ENCODE data around the gene IL36G.

The IL36G gene

DNA sequence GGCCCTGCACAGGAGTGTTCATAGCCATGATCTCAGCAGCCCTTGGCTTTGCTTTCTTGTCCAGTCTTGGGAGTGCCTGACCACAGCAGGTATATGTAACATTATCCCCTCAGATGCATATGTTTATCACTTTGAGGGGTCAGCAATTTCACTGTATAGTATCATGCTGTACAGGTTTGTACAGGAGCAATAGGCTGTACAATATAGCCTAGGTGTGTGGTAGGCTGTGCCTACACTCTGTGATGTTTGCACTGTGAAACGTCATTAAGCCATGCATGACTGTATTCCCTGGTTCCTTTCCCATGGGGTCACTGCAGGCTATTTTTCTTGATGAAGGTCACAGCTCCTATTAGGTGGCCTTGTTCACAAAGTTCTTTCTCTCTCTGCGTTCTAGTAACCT, 4.7 kb upstream of the IL36G start:
- DNase-seq = no peak

DNA sequence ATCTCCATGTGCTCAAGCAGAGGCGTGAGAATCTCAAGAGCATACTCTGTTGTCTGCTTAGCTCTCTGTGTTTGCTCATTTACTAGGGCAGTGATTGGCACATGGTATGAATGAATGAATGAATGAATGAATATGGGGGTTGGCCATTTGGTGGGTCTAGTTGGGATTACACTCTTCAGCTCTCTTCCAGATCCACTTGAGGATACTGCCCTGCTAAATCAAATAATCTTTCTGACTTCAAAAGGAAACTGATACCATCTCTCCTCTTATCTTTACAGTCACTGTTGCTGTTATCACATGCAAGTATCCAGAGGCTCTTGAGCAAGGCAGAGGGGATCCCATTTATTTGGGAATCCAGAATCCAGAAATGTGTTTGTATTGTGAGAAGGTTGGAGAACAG, 1.9 kb downstream of the IL36G start:
- no peak for DNase-seq

DNA sequence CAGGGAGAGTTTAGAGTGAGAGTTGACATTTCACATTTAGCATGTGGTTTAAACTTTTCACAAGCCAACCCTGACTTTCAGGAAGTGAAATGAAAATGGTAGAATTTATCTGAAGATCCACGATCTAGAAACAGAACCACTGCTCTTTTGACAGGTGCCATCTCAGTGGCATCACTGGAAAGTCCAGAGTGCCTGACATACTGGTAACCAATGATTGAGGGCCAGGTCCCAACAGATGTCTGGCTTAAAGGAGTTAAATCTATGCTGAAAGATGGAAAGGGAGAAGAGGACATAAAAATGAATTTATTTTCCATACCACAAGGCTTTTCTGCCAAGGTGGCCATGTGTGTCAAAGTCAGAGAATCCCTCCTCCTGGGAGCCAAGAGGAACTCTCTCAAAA, 2.7 kb downstream of the IL36G start:
- no peak for DNase-seq

DNA sequence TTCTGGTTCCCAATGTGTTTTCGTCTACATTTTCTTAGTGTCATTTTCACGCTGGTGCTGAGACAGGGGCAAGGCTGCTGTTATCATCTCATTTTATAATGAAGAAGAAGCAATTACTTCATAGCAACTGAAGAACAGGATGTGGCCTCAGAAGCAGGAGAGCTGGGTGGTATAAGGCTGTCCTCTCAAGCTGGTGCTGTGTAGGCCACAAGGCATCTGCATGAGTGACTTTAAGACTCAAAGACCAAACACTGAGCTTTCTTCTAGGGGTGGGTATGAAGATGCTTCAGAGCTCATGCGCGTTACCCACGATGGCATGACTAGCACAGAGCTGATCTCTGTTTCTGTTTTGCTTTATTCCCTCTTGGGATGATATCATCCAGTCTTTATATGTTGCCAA, 7.3 kb downstream of the IL36G start:
- DNase-seq = no peak

DNA sequence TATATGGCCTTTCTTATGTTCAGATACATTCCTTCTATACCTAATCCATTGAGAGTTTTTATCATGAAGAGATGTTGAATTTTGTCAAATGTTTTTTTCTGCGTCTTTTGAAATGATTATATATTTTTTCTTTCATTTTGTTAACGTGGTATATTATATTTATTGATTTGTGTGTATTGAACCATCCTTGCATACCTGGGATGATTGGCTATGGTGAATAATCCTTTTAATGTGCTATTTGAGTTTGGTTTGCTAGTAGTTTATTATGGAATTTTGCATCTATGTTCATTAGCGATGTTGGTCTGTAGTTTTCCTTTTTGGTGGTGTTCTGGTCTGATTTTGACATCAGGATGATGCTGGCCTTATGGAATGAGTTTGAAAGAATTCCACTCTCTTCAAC, 11.8 kb downstream of the IL36G start:
- no peak for DNase-seq

DNA sequence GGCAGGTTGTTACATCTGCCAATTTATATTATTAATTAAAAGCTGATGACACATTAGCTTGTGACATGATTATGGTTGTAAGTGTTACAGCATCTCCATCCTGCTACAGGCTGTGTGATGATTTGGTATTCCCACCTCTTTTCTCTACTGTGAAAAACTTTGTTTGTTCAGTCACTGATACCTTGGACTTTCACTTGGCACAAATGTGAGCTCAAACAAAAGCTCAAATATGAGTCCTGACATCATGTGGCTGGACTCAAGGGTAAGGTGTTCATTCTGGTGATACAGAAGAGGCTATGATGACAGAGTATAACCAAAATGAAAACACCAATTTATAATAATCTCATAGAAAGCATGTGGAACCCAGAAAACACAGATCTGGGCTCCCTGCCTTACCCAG, 16.0 kb downstream of the IL36G start:
- no peak for DNase-seq

DNA sequence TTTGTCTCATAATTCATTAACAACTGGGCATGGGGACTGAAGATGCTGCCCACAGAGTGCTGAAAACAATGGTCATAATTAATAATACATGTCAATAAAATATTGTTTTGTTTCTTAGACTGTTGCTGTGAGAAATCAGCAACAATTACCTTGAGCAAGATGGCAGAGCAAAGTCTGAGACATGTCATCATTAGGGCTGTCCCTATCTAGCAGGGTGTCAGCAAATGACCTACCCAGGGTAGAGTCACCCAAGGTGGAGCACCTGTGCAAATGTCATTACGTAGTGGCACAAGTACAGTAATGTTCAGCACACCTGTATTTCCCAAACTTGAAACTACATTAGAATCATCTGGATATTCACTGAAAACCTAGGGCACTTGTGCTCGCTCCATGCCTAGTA, 16.8 kb downstream of the IL36G start:
- no peak for DNase-seq

DNA sequence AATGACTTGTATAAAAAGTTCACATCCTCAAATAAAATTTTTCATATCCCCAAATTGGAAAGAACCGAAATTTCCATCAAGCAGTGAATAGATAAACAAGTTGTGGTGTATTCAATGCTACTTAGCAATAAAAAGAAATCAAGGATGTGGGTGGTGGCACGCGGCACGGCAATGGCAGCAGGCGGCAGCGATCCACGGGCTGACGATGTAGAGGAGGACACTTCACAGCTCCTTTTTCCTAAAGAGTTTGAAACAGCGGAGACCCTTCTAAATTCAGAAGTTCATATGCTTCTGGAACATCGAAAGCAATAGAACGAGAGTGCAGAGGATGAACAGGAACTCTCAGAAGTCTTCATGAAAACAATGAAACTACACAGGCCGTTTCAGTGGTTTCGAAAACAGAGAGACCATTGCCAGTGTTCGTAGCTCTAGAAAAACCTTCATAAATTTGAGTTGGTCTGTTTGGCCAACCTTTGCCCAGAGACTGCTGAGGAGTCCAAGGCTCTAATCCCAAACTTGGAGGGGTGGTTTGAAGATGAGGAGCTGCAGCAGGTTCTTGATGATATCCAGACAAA, 17.6 kb downstream of the IL36G start:
- no peak for DNase-seq

DNA sequence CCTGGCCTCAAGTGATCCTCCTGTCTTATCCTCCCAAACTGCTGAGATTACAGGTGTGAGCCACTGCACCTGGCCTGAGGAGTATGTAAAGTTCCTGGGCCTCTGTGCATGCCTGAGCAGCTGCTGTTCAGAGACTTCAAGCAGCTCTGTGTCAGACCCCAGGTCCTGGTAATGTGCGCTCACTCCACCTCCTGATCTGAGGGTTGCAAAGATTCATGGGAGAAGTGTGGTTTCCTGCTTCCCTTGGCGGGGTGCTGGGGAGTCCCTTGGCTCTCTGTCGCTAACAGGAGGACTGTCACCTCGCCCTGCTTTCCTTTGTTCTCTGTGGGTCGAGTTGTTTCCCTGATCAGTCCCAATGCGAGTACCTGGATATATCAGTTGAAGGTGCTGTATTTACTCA, 18.8 kb downstream of the IL36G start:
- no peak for DNase-seq

DNA sequence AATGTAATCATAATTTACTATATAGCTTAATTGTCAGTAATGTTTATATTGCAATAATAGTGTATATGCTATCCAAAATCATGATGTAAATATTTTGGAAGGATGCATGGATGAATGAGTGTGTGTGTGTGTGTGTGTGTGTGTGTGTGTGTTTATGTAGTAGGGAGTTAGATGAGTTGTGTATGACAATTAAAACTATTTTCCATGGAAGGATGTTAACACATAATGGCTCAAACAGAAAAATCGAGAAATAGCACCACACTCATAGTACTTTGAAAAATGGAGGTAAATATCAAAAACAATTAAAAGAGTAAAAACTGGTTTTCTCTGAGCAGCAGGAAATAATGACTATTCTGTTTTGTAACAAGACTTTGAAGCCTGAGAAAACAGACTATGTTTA, 19.3 kb downstream of the IL36G start:
- no peak for DNase-seq

DNA sequence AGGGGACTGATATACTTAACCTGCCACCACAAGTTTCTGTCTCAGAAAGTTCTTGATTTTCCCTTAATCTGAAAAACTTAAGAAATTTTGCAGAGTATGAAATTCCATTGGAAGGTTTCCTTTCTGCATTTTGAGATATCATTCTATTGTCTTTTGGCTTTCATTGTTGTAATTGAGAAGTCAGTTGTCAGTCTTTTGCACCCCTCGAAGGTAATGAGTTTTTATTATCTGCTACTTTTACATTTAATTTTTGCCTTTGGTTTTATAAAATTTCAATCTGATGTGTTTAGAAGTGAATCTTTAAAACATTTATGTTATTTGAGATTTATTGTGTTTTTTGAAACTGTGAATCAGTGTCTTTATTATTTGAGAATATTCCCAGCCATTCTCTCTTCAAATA, 22.6 kb downstream of the IL36G start:
- DNase-seq = no peak

DNA sequence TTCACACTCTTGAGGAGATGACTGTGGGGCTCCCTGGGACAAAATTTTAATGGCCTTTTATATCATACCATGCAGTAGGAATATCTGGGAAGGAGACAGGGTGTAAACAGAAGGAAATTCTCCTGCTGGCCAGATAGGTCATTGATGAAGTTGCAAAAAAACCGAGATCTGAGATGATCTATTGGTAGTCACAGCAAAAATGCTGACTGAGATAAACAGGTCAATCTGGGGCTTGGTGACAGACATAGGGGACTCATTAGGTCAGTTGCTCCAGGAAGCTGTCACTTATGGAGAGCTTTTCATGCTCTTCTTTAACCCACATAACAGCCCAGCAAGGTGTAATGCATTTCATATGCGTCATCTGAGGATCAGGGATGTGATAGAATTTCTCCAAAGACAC, 24.9 kb downstream of the IL36G start:
- DNase-seq = no peak

DNA sequence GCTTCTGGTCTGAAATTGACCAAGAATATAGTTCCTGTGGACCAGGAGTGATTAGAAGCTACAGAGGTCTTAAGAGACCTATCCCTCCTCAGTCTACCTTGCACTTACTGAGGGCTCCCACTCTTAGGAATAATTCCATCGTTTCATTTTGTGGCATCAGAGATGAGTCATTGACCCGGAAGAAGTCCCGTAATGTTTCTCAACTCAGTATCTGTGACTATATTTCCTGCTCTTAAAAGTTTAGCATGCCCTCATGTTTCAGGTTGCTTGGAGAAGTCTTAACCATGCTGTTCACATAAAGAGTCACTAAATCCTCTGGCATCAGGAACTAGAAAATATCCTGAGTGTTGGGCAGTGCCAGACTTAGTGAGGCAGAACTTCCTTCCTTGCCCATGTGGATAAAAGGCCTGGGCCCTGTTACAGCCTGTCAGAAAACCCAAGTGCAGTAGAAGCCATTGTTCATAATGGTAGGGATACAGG, 27.3 kb downstream of the IL36G start, which contains the start of gene IL36A:
Gene IL36A (plus strand): TSS at position 430 of the 480 bp plus-strand sequence. CDS start 413 bp downstream, outside the sequence.
- no peak for DNase-seq

DNA sequence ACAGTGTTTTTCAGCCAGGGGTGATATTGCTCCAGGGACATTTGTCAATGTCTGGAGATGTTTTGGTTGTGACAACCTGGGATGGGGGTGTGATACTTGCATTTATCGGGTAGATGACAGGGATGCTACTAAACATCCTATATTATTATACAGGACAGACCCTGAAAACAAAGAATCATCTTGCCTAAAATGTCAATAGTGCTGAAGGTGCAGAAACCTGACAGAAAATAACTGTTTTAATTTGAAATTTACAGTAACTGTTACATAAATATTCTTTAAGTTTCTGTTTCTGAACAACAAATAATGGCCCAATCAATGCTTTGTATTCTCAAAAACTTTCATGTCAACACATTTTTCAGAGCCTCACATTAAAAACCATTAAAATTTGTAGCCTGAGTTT, 29.4 kb downstream of the IL36G start:
- DNase-seq = no peak

DNA sequence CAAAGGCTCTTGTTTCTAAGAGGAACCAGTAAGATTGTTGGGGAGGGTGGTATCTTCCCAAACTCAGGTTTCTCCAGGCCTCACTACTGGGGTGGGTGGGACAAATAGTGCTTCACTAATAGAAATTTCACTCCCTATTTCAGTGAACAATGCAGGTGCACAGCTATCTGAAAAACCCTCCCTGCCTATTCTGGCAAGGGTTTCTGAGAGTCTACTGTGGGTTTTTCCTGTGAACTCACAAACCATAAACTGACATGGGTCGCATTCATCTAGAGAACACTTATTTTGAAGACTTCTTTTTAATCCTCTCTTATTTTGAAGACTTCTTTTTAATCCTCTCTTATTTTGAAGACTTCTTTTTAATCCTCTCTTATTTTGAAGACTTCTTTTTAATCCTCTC, 31.8 kb downstream of the IL36G start:
- DNase-seq = no peak

DNA sequence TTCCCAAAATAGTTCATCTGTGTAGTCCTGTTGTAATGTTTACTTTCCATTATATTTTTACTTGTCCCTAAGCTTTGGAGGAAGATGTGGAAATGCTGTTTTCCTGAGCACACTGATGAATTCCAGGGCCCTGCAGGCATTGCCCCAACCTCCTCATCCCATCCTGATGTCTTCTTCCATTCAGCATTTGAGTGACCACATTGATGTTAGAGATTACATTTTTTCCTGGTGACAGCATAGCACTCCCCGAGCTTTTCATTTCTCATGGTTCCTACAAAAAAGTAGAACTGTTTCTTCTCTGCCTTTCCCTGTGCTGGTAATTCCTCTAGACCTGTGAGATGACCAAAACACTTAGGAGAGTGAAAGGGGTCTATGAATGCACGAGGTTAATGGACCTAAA, 32.3 kb downstream of the IL36G start:
- DNase-seq = no peak

DNA sequence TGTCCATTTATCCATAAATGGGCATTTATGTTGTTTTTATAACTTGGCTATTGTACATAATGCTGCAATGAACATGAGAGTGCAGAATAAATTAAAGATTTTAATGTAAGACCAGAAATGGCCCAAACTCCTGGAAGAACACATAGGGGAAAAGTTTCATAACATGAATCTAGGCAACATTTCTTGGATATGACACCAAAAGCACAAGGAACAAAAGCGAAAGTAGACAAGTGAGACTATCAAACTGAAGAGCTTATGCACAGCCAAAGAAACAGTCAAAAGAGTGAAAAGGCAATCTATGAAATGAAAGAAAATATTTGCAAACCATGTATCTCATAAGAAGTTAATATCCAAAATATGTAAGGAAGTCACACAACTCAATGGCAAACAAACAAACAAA, 33.3 kb downstream of the IL36G start:
- DNase-seq = no peak

DNA sequence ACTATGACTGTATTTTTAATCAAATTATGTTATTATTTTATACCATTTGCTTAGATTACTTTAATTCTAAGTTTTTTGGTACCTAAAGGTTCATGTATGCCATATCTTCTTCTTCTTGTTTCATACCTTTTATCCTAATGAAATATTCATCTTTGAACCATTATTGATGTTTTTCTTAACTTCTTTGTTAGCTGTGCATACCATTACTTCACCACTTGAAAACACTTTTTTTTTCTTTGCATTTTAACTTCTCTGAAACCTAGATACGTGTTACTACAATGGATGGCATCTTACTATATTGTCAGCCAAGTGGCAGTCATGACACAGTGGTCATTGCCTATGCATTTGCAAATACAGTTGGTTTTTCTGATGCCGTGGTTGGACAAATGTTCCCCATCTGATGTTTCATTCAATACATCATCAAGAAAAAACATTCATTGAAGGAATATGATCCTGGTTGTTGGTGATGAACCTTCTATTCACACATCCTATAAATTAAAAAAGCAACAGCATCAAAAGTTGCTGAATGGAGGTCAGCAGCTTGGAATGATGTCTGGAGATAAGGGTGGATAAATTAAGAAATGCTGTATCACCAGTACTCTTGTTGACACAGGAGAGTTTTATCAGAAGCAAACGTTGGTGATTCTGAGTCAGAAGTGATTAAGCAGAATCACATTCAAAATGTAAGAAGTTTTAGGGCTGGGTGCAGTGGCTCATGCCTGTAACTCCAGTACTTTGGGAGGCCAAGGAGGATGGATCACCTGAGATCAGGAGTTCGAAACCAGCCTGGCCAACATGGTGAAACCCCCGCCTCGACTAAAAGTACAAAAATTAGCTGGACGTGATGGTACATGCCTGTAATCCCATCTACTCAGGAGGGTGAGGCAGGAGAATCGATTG, 34.9 kb downstream of the IL36G start:
- DNase-seq = no peak

DNA sequence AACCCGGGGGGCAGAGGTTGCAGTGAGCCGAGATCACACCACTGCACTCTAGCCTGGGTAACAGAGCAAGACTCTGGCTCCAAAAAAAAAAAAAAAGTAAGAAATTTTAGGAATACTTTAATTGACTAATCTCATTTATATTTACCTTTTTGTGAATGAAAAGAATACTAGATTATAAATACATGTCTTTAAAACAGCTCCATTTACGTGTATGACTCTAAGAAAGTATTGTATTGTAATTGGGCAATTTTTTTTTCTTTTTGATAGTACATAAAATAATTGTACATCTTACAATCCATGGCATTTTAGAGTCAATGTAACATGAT, 35.5 kb downstream of the IL36G start:
- no peak for DNase-seq

DNA sequence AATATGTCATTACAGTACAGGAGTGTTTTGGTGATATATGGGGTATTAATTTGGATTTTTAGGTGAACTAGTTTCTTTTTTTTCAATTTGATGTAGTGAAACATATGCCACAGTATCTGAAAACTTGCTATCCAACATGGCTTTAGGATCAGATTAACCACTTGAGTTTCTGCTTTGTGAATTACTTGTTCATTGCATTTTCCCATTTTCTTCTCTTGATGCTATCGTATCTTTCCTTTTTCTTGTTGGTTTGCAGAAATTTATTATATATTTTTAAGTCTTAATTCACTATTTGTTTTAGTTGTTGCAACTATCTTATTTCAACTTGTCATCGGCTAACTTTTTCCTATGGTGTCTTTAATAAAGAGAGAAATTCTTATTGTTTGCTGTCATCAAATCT, 36.3 kb downstream of the IL36G start:
- no peak for DNase-seq

DNA sequence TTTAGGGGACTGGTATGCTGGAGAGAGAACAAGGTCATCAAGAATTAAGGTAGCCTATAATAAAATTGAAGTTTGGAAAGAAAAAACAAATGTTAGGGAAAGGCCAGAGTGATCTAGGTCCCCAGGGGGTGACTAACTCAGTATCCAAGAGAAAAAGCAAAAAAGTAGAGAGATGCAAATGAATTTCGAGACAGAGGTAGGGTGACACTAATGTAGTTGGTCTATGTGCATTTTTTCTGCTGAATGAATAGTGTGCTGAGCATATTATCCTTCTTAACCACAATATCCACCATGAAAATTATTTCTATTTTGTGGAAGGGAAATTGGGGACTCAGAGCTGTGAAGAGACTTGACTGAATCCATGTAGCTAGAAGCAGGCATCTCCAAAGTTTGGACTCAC, 37.2 kb downstream of the IL36G start:
- DNase-seq = no peak

DNA sequence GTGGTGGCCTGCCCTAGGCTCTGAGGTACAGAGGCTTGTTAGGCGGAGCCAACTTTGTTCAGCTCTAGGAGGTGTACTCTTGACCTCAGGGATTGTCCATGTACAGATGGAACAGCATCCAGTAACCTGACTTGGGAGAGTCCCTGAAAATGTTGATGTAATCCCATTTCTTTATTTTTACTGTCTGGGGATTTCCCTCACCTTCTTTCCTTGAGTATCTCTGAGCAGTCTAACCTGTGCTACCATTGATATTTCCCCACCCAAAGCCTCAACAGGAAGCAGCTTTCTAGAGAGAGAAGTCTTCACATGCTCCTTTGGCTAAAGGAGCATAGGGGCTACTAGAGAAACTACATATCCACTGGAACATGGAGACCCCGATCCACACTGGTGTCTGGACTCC, 37.8 kb downstream of the IL36G start:
- DNase-seq = no peak

DNA sequence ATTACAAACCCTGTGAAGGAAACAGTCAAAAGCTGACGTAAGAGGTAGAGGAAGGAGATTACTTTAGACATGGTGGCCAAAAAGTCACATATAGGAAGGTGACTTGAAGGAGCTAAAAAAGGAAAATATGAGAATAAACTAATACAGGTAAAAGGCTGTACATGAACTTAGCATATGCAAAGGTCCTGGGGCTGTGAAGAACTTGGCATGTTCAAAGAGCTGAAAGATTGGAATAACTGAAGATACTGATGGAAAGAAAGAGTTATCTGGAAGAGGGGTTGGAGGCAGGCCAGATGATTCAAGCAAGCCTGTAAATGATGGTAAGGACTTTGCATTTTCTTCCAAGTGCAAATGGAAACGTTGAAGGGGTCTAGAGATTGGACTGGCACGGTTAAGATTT, 40.7 kb downstream of the IL36G start:
- no peak for DNase-seq

DNA sequence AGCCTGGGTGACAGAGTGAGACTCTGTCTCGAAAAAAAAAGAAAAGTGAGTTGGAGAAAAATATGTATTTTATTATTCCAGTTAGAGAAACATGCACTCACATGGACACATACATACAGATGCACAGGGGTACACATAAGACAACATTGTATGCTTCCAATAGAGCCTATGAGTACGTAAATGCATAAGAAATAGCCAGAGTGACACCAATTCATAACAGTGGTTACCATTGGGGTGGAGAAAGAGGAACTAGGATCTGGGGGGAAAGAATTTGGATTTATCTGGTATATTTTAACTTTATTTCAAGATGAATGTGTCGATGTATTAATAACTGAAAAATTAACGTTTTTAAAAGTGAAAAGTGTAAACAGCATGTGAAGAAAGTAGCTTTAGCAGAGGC, 43.5 kb downstream of the IL36G start:
- DNase-seq = no peak

DNA sequence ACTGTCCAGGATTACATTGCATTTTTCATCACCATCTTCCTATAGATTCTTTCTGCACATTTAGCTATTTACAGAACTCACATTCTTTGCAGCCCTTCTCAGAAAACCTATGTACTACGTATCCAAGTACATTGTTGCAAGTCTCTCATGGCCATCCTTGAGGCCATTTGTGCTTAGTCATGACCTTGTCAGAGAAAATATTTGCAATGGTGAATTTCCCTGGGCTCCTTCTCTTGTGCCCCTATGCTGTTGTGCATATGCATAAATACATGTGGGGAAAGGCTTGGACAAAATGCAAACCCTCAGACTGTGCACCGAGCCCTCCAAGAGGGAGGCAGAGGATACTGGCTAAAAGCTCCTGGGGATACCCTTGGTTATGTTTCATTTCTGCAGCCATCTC, 47.0 kb downstream of the IL36G start:
- no peak for DNase-seq

All from GF-D8 (cell line).